ENCODE data around the gene INTS14. TPM values are rescaled to one million over a fixed set of nuclear protein-coding genes. Genes with fewer than 3 reads are reported as not detected.
"Not testable (repeated sequence)": the region's sequence is repeated elsewhere in the genome, so short reads cannot be mapped to it uniquely, and the experiment has no call there.

INTS14 gene
- polyA plus RNA-seq, 10 donors = 19.6 to 30.7 (median 24.4) TPM

- no peak for DNase-seq
Observed at GRCh38 chr15:65632780-65633375, 21.9 kb upstream of the INTS14 start.

GRCh38 chr15:65631503-65631902, 20.6 kb upstream of the INTS14 start:
- DNase-seq = no peak

GRCh38 chr15:65630760-65631159, 19.8 kb upstream of the INTS14 start:
- DNase-seq = no peak

- DNase-seq = no peak
Observed at GRCh38 chr15:65629548-65629947, 18.6 kb upstream of the INTS14 start.

- DNase-seq = no peak
Observed at GRCh38 chr15:65626856-65627255, 15.9 kb upstream of the INTS14 start.

- DNase-seq = no peak
Observed at GRCh38 chr15:65623103-65623502, 12.2 kb upstream of the INTS14 start.

GRCh38 chr15:65621638-65622037, 10.7 kb upstream of the INTS14 start, which contains the start of gene SLC24A1:
Gene SLC24A1, plus strand, starts transcription at chr15:65621938. Its CDS starts 2,143 bp downstream, at chr15:65624081.
- no peak for DNase-seq

GRCh38 chr15:65620833-65621232, 9.9 kb upstream of the INTS14 start:
- DNase-seq = no peak

- DNase-seq = no peak
Observed at GRCh38 chr15:65619626-65620290, 8.8 kb upstream of the INTS14 start.

- no peak for DNase-seq
Observed at GRCh38 chr15:65618560-65619109, 7.7 kb upstream of the INTS14 start.

GRCh38 chr15:65615887-65616286, 5.0 kb upstream of the INTS14 start:
- DNase-seq = not testable (repeated sequence)

GRCh38 chr15:65612949-65613744, 2.2 kb upstream of the INTS14 start:
- no peak for DNase-seq

- DNase-seq = no peak
Observed at GRCh38 chr15:65612616-65612946, 1.6 kb upstream of the INTS14 start.

GRCh38 chr15:65611888-65612615, 1.1 kb upstream of the INTS14 start:
- DNase-seq = peak in 1 of 3 donors; percentile 23

GRCh38 chr15:65603559-65603958, 7.4 kb downstream of the INTS14 start:
- no peak for DNase-seq

- DNase-seq = no peak
Observed at GRCh38 chr15:65603134-65603533, 7.8 kb downstream of the INTS14 start.

- no peak for DNase-seq
Observed at GRCh38 chr15:65599677-65600076, 11.3 kb downstream of the INTS14 start.

- no peak for DNase-seq
Observed at GRCh38 chr15:65598468-65598867, 12.5 kb downstream of the INTS14 start.

- DNase-seq = no peak
Observed at GRCh38 chr15:65595960-65596359, 15.0 kb downstream of the INTS14 start.

- no peak for DNase-seq
Observed at GRCh38 chr15:65587094-65587493, 23.8 kb downstream of the INTS14 start.

- no peak for DNase-seq
Observed at GRCh38 chr15:65584241-65584640, 26.7 kb downstream of the INTS14 start.

- DNase-seq = peak; percentile 6 to 30 (median 7)
Observed at GRCh38 chr15:65583701-65584100, 27.2 kb downstream of the INTS14 start.
